Suprapubic skin (tissue), 4 donors: Measurements from ENCODE around the gene RSRC2.

Source experiments
- EP300 ChIP-seq: sonication (generic); formaldehyde crosslinking; IDR thresholded peaks from one replicate; pipeline ENCODE4 v1.6.1; 2017; ENCODE audit warnings: antibody characterized with exemption
- POLR2A ChIP-seq, 2 donors: fragments of 450-650 bp; IDR thresholded peaks; one replicate each; pipeline ENCODE4 v1.6.1; 2017; ENCODE audit warnings: antibody characterized with exemption in 2 of 2, mild to moderate bottlenecking in 2 of 2, moderate library complexity in 2 of 2
- POLR2AphosphoS5 ChIP-seq, 3 donors: sonication (generic); formaldehyde crosslinking; IDR thresholded peaks; one replicate each; pipeline ENCODE4 v1.6.1; 2017; ENCODE audit warnings: antibody characterized with exemption in 3 of 3
- TF ChIP-seq, protein P1 (sequence below), 2 donors: fragments of 200-600 bp in 1 of 2; fragments of 450-650 bp in 1 of 2; sonication (generic) in 1 of 2; IDR thresholded peaks; one replicate each; pipeline ENCODE4 v1.5.1; 2016 to 2019; ENCODE audit warnings: antibody characterized with exemption in 2 of 2, mild to moderate bottlenecking in 1 of 2, moderate library complexity in 1 of 2

DNA sequence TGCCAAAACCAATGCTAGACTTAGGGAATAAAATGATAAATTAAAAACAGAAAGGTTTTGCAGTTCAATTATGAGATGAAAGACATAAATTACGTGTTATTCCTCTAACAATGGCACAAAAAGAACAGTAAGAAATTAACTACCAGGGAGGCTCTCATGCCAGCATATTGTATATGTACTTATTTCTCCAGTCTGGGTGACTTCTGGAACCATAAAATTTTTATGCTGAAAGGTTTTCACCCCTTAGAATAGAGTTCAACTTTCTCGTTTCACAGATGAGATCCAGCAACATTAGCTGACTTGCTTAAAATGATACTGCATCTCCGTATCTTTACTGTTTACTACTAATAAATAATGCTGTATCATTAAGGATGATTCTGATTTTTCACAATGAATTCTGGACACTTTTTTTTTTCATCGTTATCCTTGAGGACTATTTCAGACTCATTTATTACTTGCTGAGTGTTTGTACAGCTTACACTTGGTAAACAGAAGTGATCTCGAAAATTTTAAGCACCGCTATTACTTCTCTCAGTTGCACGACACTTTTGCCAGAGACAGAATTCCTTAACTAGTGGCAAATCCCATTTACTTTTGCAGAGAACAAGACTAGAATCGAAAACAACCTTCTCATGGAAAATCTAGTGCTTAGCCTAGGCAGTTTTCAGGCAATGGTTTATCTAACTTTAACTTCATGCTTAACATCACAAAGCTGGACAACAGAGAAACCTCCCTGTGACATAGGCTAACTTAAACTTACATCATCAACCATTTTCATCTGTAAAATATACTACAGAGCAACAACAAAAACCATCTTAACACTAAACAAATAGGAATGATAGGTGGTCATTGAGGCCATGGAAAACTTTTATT is 2.7 kb downstream of the RSRC2 start:
- TF ChIP-seq, protein P1, sequence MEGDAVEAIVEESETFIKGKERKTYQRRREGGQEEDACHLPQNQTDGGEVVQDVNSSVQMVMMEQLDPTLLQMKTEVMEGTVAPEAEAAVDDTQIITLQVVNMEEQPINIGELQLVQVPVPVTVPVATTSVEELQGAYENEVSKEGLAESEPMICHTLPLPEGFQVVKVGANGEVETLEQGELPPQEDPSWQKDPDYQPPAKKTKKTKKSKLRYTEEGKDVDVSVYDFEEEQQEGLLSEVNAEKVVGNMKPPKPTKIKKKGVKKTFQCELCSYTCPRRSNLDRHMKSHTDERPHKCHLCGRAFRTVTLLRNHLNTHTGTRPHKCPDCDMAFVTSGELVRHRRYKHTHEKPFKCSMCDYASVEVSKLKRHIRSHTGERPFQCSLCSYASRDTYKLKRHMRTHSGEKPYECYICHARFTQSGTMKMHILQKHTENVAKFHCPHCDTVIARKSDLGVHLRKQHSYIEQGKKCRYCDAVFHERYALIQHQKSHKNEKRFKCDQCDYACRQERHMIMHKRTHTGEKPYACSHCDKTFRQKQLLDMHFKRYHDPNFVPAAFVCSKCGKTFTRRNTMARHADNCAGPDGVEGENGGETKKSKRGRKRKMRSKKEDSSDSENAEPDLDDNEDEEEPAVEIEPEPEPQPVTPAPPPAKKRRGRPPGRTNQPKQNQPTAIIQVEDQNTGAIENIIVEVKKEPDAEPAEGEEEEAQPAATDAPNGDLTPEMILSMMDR (IDR thresholded peaks at IDR 0.05), result no peak
- TF ChIP-seq POLR2A (IDR thresholded peaks at IDR 0.05) (no peak), POLR2AphosphoS5 (IDR thresholded peaks at IDR 0.05) (no peak), EP300 (no peak)
